ENCODE data around the gene SDR42E2. TPM values are rescaled to one million over a fixed set of nuclear protein-coding genes. Genes with fewer than 3 reads are reported as not detected.

Gene SDR42E2
- polyA plus RNA-seq, 1 of the 3 experiments (the other 2 are of a cell fraction): not detected

- no peaks in the 10 kb centered on the region for H4K20me1 ChIP-seq (ENCODE audit: insufficient read depth)
Measured at GRCh38 chr16:22220714-22221113, 58.4 kb downstream of the SDR42E2 start.

GRCh38 chr16:22222006-22222405, 59.7 kb downstream of the SDR42E2 start:
- Histone ChIP-seq H3K36me3 (replicated peaks in 1 of 2; ENCODE audit: control insufficient read depth in 1 of 2, insufficient read depth in 2 of 2, low read length in 1 of 2) (no peaks in the 10 kb centered on the region), H3K9me3 (no peaks in the 10 kb centered on the region), H3K9ac (no peak overlapping the region), H4K20me1 (ENCODE audit: insufficient read depth) (no peaks in the 10 kb centered on the region), H2AFZ (ENCODE audit: low read depth) (no peak overlapping the region), H3K4me1 (ENCODE audit: control insufficient read depth in 1 of 2, insufficient read depth in 2 of 2, low read depth in 1 of 2, low read length in 1 of 2) (peaks cover 0 to 2% of the 10 kb centered on the region in 2 experiments; a peak in 1 of 4 replicates), H3K27ac (ENCODE audit: low read depth in 2 of 2, low read length in 1 of 2) (no peak overlapping the region), H3K9me2 (no peaks in the 10 kb centered on the region), H3F3A (replicated peaks; ENCODE audit: insufficient read depth) (no peaks in the 10 kb centered on the region), H3K4me3 (ENCODE audit: low read depth in 2 of 2, low read length in 1 of 2) (no peak overlapping the region), H3K79me2 (ENCODE audit: insufficient read depth) (peaks cover 10% of the 10 kb centered on the region; the same call in 1 of the 2 replicates), H3K27me3 (ENCODE audit: insufficient read depth) (no peaks in the 10 kb centered on the region), H3K4me2 (no peak overlapping the region)
- ChIA-PET CTCF (interaction anchor here (1.1 to 3.2 kb wide), 3 partner anchors 11 to 99 kb away, joined by 3 to 11 read pairs (median 5); partner anchors contain the start of gene EEF2K), POLR2A (no interaction called here)
- no peak for DNase-seq
- WGBS (ENCODE audit: low lambda C conversion rate): 93% methylated on average over 2 of the region's 2 CpGs
- TF ChIP-seq POLR2AphosphoS5 (IDR thresholded peaks at IDR 0.05; ENCODE audit: low read depth, low read length): no peak
- no peak for TF ChIP-seq EZH2phosphoT487 (IDR thresholded peaks at IDR 0.05; ENCODE audit: borderline replicate concordance, low read depth)
- TF ChIP-seq CTCF (IDR thresholded peaks at IDR 0.05): no peak
- no peak for TF ChIP-seq SMC3 (IDR thresholded peaks at IDR 0.05; ENCODE audit: low read depth, low read length)
- TF ChIP-seq TEAD4 (IDR thresholded peaks at IDR 0.05; ENCODE audit: borderline replicate concordance, insufficient read depth): no peak
- no peak for TF ChIP-seq JUND (IDR thresholded peaks at IDR 0.05)
- no peak for TF ChIP-seq NFIC (IDR thresholded peaks at IDR 0.05; ENCODE audit: borderline replicate concordance)
- TF ChIP-seq MEF2A (IDR thresholded peaks at IDR 0.05; ENCODE audit: borderline replicate concordance, low read depth): no peak
- TF ChIP-seq CHD2 (IDR thresholded peaks at IDR 0.05; ENCODE audit: low read length, partially characterized antibody): no peak
- TF ChIP-seq MXI1 (IDR thresholded peaks at IDR 0.05; ENCODE audit: low read depth, low read length): no peak
- TF ChIP-seq TAF1 (IDR thresholded peaks at IDR 0.05; ENCODE audit: borderline replicate concordance, low read depth, low read length): no peak
- TF ChIP-seq SIN3A (IDR thresholded peaks at IDR 0.05; ENCODE audit: borderline replicate concordance, low read depth, low read length): no peak
- no peak for TF ChIP-seq RCOR1 (IDR thresholded peaks at IDR 0.05; ENCODE audit: low read length)
- no peak for TF ChIP-seq PBX3 (IDR thresholded peaks at IDR 0.05)
- no peak for TF ChIP-seq YY1 (IDR thresholded peaks at IDR 0.05; ENCODE audit: low read depth)
- no peak for TF ChIP-seq FOXM1 (IDR thresholded peaks at IDR 0.05; ENCODE audit: low read depth)
- TF ChIP-seq RXRA (IDR thresholded peaks at IDR 0.05; ENCODE audit: borderline replicate concordance, low read depth): no peak
- TF ChIP-seq EP300 (IDR thresholded peaks at IDR 0.05; ENCODE audit: borderline replicate concordance in 1 of 2, low read depth in 1 of 2, low read length in 1 of 2): no peak

More at GRCh38 chr16:22220714-22221113, 58.4 kb downstream of the SDR42E2 start:
- no peaks in the 10 kb centered on the region for H3K9me2 ChIP-seq
- no peaks in the 10 kb centered on the region for H3K27me3 ChIP-seq (ENCODE audit: insufficient read depth)
- DNase-seq: no peak
- CTCF ChIA-PET: interaction anchor here (1.0 to 3.2 kb wide), 4 partner anchors 11 to 100 kb away, joined by 3 to 11 read pairs (median 6); partner anchors contain the start of gene EEF2K
- peaks cover 10% of the 10 kb centered on the region; the same call in 1 of the 2 replicates for H3K79me2 ChIP-seq (ENCODE audit: insufficient read depth)
- no peak overlapping the region for H3K27ac ChIP-seq (ENCODE audit: low read depth in 2 of 2, low read length in 1 of 2)
- H3K4me3 ChIP-seq (ENCODE audit: low read depth in 2 of 2, low read length in 1 of 2): no peak overlapping the region
- H3K9ac ChIP-seq: no peak overlapping the region
- no peak overlapping the region for H2AFZ ChIP-seq (ENCODE audit: low read depth)
- 80% methylated on average over 9 of the region's 9 CpGs for WGBS (ENCODE audit: low lambda C conversion rate)
- H3K36me3 ChIP-seq (replicated peaks in 1 of 2; ENCODE audit: control insufficient read depth in 1 of 2, insufficient read depth in 2 of 2, low read length in 1 of 2): no peaks in the 10 kb centered on the region
- POLR2A ChIA-PET: no interaction called here
- H3K4me2 ChIP-seq: no peak overlapping the region
- no peaks in the 10 kb centered on the region for H3K9me3 ChIP-seq
- TF ChIP-seq TEAD4 (IDR thresholded peaks at IDR 0.05; ENCODE audit: borderline replicate concordance, insufficient read depth) (no peak), SIN3A (IDR thresholded peaks at IDR 0.05; ENCODE audit: borderline replicate concordance, low read depth, low read length) (no peak), MAX (IDR thresholded peaks at IDR 0.05; ENCODE audit: low read depth) (no peak)
- H3F3A ChIP-seq (replicated peaks; ENCODE audit: insufficient read depth): no peaks in the 10 kb centered on the region
- H3K4me1 ChIP-seq (ENCODE audit: control insufficient read depth in 1 of 2, insufficient read depth in 2 of 2, low read depth in 1 of 2, low read length in 1 of 2): peaks cover 0 to 2% of the 10 kb centered on the region in 2 experiments; a peak in 1 of 4 replicates

Measured in SK-N-SH (cell line).